HG02870 (cell line): ENCODE data around the gene SHCBP1.

Source experiments
- ATAC-seq: cut with Tn5 transposase; IDR thresholded peaks from one replicate; pipeline ENCODE4 v1.9.1; 2021; ENCODE audit warnings: mild to moderate bottlenecking, moderate library complexity; ENCODE audit not compliant: unreplicated experiment

The SHCBP1 gene

GRCh38 chr16:46620266-46621005 lies 743 bp downstream of the SHCBP1 start:
- ATAC-seq: peak; percentile 17

- ATAC-seq: no peak
Measured at GRCh38 chr16:46618516-46618915, 2.7 kb downstream of the SHCBP1 start.

- ATAC-seq: no peak
Measured at GRCh38 chr16:46614006-46614405, 7.2 kb downstream of the SHCBP1 start.

GRCh38 chr16:46613352-46613751 lies 7.8 kb downstream of the SHCBP1 start:
- ATAC-seq: no peak

- peak; percentile 69 for ATAC-seq
Measured at GRCh38 chr16:46612121-46612520, 9.1 kb downstream of the SHCBP1 start.

- ATAC-seq: no peak
Measured at GRCh38 chr16:46607529-46607928, 13.7 kb downstream of the SHCBP1 start.

- no peak for ATAC-seq
Measured at GRCh38 chr16:46606231-46606630, 14.9 kb downstream of the SHCBP1 start.

- ATAC-seq: no peak
Measured at GRCh38 chr16:46591257-46591656, 29.9 kb downstream of the SHCBP1 start.

GRCh38 chr16:46586011-46586577 lies 35.1 kb downstream of the SHCBP1 start:
- ATAC-seq: no peak

- no peak for ATAC-seq
Measured at GRCh38 chr16:46583036-46583435, 38.1 kb downstream of the SHCBP1 start.

- no peak for ATAC-seq
Measured at GRCh38 chr16:46582313-46582712, 38.9 kb downstream of the SHCBP1 start.

GRCh38 chr16:46577988-46578579 lies 43.1 kb downstream of the SHCBP1 start:
- no peak for ATAC-seq

- no peak for ATAC-seq
Measured at GRCh38 chr16:46573834-46574159, 47.4 kb downstream of the SHCBP1 start.

- ATAC-seq: no peak
Measured at GRCh38 chr16:46573008-46573833, 48.0 kb downstream of the SHCBP1 start.

- no peak for ATAC-seq
Measured at GRCh38 chr16:46569231-46569735, 51.9 kb downstream of the SHCBP1 start.

- ATAC-seq: no peak
Measured at GRCh38 chr16:46568472-46569230, 52.5 kb downstream of the SHCBP1 start.

- ATAC-seq: no peak
Measured at GRCh38 chr16:46562979-46563378, 58.2 kb downstream of the SHCBP1 start.

- no peak for ATAC-seq
Measured at GRCh38 chr16:46558018-46558417, 63.2 kb downstream of the SHCBP1 start.

GRCh38 chr16:46555951-46556350 lies 65.2 kb downstream of the SHCBP1 start:
- ATAC-seq: no peak

- peak; percentile 55 for ATAC-seq
Measured at GRCh38 chr16:46554435-46554834, 66.7 kb downstream of the SHCBP1 start.

- no peak for ATAC-seq
Measured at GRCh38 chr16:46549477-46549876, 71.7 kb downstream of the SHCBP1 start.
